ENCODE data around the gene POU2F2.
"Not testable (repeated sequence)": the region's sequence is repeated elsewhere in the genome, so short reads cannot be mapped to it uniquely, and the experiment has no call there.

Gene POU2F2

DNA sequence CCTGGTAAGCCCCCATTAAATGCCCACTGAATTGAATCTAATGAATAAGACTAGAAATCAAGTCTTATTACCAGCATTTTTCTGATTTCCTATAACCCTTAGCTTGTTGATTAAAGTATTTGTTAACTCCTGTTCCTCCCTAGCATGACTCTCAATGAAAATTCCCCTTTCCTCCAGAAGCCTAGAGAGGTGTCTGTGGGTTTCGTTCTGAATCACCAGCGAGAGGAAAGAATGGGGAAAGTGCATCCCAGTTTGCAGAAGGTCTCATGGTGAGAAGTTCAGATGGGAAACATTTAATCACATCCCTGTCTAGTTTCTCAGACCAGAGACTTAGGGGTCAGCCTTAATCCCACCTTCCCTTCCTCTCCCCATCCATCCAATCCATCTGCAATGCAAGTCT is 26.9 kb downstream of the POU2F2 start:
- DNase-seq, result no peak

DNA sequence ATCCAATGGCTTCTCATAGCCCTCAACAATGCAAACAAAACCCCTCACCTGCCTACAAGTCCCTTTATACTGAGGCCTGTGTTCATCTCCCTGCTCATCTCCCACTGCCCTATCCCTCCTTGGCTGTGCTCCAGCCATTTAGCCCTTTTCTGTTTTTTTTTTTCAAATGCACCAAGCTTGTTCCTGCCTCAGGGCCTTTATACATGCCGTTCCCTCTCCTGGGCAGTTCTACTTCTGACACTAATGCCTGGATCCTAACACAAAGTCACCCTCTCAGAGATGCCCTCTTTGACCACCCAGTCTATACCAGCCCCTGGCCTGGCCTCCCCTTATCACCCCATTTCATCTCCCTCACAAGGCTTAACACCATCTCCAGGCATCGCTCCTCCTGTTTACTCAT is 29.4 kb downstream of the POU2F2 start:
- no peak for DNase-seq

DNA sequence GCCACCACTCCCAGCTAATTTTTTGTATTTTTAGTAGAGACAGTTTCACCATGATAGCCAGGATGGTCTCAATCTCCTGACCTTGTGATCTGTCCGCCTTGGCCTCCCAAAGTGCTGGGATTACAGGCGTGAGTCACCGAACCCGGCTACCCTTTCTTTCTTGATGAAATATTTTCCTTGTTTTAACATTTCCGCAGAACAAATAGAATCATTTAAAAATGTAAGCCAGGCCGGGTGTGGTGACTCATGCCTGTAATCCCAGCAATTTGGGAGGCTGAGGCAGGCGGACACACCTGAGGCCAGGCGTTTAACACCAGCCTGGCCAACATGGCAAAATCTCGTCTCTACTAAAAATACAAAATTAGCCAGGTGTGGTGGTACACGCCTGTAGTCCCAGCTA is 32.0 kb downstream of the POU2F2 start:
- not testable (repeated sequence) for DNase-seq

DNA sequence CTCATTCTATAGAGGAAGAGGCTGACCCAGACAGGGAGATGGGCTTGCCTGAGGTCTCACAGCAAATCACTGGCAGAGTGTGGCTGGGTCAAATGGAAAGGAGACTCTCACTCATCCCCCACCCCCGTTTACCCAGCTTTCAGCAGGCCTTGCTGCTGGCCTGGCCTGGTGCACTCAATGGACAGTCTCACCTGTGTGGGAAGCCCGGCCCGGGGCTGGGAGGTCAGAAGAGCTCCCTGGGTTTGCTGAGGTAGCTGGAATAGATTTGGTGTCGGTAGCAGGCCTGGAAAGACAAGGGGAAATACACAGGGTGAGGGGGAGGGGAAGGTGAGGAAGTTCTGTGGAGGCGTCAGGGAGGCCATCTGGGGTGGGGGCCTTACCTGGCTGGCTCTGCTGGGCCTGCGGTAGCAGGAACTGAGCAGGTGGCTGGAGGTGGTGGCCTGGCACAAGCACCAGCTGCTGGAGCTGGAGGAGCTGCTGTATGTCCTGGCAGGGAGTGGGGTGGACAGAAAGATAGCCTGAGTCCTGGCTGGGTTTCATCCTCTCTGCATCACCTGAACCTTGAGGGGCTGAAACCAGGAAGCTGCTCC is 32.8 kb downstream of the POU2F2 start:
- DNase-seq, result no peak

DNA sequence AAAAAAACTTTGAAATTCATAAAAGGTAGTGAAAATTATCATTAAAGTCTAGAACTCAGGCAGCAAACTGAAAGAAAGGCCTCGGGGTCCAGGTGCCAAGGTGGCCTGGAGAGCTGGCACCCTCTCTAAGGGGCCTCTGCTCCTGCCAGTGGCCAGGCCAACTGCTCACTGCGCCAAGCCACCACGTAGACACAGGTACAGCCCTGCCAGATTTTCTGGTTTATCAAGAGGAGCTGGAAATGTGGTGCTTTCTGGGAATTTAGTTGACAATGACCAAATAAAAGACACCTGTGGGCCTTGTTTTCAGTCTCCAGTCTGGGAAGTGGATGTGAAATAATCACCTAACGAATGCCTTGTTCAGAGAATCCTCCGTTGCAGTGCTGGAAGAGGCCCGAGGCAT is 33.5 kb downstream of the POU2F2 start:
- DNase-seq, result no peak

DNA sequence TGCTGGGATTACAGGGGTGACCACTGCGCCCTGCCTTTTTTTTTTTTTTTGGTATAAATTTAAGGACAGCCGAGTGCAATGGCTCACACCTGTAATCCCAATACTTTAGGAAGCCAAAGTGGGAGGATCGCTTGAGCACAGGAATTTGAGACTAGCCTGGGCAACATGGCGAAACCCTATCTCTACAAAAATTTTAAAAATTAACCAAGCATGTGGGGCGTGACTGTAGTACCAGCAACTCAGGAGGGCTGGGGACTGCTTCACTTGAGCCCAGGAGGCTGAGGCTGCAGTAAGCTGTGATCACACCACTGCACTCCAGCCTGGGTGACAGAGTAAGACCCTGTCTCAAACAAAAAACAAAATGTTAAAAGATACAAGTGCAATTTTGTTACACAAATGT is 34.8 kb downstream of the POU2F2 start:
- no peak for DNase-seq

DNA sequence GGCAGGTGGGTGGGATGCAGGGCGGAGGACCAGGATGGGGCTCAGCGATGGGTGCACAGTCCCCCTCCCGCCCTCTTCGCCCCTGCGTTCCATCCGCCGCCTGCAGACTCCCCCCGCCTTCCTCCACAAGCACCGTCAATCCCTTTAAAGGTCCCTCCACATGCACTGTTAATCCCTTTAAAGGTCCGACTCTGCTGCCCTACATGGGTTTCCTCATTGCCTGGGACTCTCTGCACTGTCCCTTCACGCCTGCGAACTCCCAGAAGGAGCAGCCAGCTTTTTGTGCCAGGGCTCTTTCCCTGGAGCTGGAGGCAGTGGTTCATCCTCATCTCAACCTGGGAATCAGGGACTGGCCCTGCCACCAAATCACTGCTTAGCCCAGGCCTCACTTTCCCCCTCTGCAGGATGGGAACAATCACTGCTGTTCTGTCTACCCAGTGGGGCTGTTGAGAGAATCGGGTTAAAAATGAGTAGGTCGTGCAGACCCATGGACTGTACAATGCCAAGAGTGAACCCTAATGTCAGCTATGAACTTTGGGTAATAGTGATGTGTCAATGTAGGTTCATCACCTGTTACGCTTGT is 35.9 kb downstream of the POU2F2 start:
- DNase-seq, result no peak

DNA sequence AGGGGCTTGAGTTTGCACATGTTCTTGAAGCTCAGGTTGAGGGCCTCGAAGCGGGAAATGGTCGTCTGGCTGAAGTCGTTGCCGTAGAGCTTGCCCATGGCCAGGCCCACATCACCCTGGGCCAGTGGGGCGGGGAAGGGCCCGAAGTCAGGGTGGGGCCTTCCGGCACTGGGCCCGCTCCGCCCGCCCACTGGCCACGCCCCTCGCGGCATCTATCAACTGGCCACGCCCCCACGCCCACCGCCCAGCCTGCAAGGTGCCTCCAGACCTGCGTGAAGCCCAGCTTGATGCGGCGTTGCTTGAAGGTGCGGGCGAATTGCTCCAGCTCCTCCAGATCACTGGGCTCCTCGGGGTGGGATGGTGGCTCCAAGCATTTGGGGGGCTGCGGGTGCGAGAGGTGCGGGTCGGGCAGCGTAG is 36.4 kb downstream of the POU2F2 start:
- no peak for DNase-seq

DNA sequence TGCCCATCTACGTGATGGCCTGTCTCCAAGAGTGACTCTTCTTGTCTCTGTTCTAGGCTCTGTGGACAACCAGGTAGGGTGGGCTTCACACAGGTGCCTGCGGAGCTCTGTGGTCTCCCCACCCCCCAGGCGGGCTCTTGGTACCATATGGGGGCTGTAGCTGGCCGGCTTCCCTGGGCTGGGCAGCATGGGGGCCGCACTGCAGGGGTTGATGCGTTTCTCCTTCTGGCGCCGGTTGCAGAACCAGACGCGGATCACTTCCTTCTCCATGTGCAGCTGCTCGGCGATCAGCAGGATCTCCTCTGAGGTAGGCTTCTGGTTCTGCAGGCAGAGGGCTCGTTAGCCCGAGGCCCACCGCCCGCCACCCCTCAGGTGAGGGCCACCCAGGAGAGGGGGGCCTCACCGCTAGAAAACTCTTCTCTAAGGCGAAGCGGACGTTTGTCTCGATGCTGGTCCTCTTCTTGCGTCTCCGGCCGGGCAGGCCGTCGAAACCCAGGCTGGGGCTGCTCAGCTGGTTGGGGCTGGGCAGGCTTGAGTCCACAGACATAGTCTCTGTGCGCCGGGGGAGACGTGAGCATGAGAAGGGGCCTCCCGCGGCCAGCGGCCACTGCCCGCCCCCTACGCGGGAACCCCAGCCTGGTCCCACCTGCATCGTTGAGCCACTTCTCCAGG is 37.0 kb downstream of the POU2F2 start:
- DNase-seq, result no peak

DNA sequence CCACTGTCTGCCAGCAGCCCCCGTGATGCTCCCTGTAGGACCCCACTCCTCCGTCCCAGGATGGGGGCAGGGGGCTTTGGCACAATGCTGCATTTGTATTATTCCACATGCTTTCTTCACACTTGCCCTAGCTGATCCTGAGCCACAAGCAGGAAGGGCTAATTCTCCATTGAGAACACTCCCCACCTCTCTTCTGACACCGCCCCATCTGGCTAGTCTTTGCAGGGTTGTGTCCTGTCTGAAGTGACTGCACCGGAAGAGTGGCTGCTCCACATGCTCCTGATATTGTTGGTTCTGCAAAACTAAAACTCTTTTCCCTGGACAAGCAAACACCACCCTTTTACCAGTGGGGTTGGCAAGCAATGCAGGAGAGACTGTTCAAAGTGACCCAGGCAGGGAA is 38.3 kb downstream of the POU2F2 start:
- DNase-seq, result no peak

DNA sequence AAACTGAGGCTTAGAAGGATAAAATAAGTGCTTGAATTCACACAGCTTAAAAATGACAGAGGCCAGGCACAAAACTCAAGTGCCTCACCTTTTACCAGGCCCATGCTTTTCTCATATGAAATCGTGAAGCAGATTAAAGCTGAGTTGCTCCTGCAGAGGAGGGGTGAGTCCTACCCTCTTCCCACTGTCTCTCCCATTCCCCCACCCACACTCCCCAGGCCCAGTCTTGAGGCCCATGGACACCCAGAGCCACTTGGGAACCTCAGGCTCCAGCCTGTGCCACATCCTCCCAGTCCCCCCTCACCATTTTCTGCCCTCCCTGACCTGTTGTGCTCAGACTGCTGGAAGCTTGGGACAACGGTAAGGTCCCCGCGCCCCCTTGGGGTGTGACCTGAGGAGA is 38.7 kb downstream of the POU2F2 start:
- no peak for DNase-seq

DNA sequence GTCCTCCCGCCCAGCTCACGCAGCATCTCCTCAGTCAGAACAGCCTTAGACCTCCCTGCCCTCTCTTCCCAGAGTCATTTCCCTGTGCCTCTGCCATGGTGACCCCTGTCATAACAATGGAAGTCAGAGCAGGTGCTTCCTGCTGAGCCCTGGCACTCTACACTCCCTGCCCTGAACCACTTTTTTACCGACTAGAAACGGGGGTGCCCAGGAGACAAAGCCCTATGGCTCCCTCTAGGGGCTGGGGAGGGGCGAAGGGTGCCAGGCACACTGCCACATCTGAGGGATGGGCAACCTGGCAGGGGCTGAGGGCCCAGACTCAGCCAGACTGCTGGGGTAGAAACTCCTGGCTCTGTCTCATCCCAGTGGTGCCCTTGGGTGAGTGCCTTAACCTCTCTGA is 39.9 kb downstream of the POU2F2 start:
- DNase-seq, result no peak

DNA sequence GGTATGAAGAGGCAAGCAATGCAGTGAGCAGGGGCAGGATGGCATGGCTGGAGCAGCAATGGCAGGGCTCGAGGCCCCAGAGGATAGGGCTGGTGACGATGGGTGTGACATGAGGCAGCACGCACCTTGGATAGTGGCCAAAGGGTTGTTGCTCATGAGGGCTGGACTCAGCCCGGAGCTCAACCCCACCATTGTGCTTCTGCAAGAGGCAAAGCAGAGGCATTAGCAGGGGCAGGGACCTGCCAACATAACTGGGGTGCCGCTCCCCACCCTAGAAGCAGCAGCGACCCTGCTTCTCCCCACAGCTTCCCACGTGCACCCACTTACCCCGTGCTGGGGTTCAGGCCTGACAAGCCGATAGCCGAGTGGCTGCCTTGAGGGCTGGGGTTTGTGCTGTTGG is 40.5 kb downstream of the POU2F2 start:
- no peak for DNase-seq

DNA sequence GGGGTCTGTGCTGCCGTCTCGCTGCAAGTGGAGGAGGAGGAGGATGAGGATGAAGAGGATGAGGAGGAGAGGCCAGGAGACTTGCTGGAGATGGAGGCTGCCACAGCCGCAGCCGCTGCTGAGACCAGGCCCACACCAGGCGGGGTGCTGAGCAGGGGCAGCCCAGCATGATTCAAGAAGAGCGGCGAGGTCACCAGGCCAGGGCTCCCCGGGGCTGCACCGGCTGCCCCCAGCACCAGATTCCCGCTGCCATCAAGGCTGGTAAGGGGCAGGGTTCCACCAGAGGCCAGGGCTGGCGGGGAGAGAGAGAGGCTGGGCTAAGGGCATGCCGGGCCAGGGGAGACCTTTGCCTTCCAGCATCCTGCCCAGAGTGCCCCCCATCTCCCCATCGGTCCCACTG is 40.9 kb downstream of the POU2F2 start:
- DNase-seq, result no peak

DNA sequence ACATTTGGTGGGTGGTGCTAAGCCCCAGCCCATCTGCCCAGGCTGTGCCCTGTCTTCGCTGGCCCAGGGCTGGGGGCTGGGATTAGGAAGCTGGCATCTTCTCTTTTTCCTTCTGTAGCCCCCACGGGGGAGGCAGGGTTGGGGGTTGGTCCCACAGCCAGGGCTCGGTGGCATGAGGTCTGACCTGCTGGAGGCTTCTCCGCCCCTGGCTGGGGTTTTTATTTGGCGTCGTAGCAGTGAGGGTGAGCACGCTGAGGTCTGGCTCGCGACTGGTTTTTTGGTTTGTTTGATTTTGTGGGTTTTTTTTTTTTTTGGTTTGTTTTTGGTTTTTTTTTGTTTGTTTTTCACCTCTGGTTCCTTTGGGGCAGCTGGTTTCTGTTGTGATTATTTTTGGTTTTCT is 41.6 kb downstream of the POU2F2 start:
- no peak for DNase-seq

DNA sequence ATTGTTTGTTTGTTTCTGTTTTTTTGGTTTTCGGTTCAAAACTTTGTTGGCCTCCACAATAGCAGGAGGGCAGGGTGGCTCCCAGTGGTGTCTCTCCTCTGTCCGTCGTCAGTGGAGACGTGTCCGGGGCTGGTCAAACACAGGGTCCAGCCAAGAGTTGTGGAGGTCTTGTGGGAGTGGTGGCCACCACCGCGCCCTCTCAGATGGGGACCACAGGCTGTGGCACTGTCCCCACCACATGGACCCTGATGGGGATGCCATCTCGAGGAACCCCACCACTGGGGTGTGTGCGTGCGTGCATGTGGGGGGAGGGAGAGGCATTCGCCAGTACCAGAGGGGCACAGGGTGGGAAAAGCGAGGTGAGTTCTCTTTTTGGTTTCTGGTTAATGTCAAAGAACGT is 42.5 kb downstream of the POU2F2 start:
- DNase-seq, result no peak

DNA sequence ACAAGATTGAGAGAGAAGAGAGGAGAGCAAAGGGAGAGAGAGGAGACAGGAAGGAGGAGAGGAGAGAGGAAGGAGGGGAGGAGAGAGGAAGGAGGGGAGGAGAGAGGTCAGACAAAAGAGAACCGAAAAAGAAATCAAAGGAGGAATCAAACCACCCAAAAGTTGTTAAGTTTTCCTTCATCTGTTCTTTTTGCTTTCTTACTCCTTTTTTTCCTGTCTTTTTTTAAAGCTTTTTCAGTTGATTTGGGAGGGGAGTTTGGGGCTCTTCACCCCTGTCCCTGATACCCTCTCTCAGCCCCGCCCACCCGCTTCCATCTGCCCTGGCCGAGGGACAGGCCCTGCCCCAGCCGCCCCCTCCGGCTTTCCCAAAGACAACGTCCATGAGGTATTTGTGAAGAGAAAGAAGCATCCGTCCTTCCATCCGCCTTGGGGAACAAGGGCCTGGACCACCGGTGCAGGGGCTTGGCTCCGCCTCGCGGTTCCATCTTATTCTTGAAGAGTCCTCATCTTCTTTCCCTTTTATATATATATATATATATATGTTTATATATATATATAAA is 43.0 kb downstream of the POU2F2 start:
- DNase-seq, result no peak

DNA sequence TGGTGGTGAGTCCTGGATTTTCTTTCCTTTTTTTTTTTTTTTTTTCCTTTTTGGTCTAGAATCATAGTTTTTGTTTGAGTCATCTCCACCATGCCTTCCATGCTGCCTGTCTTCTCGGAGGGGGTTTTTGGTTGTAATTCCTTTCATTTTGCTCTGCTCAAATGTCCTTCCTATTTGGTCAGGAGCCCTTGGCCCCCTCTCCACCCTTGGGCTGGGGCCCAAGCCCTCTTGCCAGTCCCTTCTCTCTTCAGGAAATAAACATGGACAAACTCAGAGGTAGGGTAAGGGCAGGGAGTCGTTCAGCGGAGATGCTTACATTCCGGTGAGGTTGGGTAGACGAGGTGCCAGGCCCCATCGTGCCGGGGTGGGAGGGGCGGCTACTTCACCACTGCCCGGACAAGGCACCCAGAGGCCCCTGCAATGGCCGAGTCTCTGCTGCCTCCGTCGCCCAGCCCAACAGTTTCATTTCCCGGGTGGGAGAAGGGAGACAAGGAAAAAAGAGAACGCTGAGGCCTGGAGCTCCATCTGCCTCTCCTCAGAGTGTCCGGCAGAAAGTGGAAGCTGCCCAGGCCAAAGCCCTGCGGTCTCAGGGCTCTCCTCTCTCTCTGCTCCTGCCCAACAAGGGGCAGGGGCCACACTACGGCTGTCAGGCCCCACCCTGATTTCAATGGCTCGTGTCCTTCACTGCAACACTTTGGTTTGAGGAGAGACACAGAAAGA is 43.6 kb downstream of the POU2F2 start:
- DNase-seq, result no peak

DNA sequence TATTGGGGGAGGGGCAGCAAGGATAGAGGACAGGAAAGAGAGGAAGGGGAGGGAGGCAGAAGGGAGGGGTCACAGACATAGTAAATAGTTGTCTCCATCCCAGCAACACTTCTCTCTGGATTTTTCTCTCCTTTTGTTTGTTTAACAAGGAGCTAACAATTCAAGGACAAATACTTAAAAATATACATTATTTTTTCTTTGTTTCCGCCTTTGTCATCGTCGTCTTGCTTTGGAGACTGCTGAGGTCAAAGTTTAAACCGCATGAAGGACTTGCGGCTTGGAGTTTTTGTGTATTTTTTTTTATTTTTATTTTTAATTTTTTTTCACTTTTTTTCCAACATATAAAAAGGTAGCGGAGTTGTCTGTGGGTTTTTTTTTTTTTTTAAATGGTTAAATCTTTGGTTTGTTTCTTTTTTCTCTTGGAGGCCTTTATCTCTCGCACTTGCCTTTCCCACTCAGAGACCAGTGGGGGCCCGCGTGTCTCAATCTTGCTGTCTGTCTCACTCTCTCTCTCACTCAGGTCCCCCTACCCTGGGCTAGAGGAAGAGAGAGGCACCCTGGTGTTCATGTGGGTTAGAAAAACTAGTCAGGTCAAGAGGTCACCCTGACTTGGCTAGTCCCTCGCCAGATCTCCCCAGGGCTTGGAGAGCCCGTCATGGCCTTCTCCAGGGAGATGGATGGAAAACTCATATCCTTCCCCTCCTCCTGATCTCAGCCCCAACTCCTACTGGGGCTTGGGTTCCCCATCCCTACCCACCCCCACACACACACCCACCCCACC is 45.3 kb downstream of the POU2F2 start:
- DNase-seq, result no peak

DNA sequence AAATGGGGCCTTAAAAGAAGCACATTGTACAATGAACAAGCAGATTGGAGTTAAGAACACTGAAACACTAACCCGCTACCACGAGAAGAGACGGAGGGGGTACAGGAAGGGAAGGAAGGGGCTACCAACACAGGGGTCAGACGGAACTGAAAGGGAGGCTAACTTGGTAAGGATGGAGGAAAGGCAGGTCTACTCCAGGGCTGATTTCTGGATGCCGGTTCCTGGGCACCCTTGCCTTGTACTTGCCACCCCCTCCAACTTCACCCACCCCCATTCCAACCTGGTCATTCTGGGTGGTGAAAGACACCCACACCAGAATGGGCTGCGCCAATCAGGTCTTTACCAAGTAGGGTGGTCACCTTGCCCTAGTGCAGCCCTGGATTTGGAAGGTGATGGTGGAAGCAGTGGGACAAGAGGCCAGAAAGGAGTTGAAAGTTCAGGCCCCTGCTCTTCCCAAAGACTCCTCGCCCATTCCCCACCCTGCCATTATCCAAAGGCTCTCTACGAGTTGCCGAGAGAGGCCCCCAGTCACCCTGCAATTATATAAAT is 46.0 kb downstream of the POU2F2 start:
- no peak for DNase-seq

DNA sequence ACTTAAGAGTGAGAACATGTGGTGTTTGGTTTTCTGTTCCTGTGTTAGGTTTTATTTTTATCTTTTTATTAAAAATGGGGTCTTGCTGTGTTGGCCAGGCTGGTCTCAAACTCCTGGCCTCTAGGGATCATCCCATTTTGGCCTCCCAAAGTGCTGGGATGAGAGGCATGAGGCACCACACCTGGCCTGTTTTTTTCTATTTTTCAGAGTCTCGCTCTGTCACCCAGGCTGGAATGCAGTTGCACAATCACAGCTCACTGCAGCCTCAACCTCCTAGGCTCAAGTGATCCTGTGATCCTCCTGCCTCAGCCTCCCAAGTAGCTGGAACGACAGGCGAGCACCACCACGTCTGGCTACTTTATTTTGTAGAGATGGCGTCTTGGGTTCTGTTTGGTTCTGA is 48.7 kb downstream of the POU2F2 start:
- DNase-seq, result no peak
